ENCODE results near the gene NIM1K.
"Not testable (repeated sequence)": the region's sequence is repeated elsewhere in the genome, so short reads cannot be mapped to it uniquely, and the experiment has no call there.

The NIM1K gene

GRCh38 chr5:43251754-43252153 lies 59.7 kb downstream of the NIM1K start:
- H3K4me3 ChIP-seq (replicated peaks; ENCODE audit: low read depth, low read length), result no peak overlapping the region
- TF ChIP-seq CTCF (IDR thresholded peaks at IDR 0.05; ENCODE audit: low read depth, low read length, missing control alignments), result no peak
- no peak for DNase-seq (ENCODE audit: extremely low read depth, low read depth)

- DNase-seq (ENCODE audit: extremely low read depth, low read depth), result no peak
Observed at GRCh38 chr5:43255704-43256103, 63.7 kb downstream of the NIM1K start.

GRCh38 chr5:43256261-43256966 lies 64.4 kb downstream of the NIM1K start:
- no peak overlapping the region for H3K4me3 ChIP-seq (replicated peaks; ENCODE audit: low read depth, low read length)
- TF ChIP-seq CTCF (IDR thresholded peaks at IDR 0.05; ENCODE audit: low read depth, low read length, missing control alignments), result no peak
- DNase-seq (ENCODE audit: extremely low read depth, low read depth), result no peak

More at GRCh38 chr5:43255704-43256103, 63.7 kb downstream of the NIM1K start:
- no peak for TF ChIP-seq CTCF (IDR thresholded peaks at IDR 0.05; ENCODE audit: low read depth, low read length, missing control alignments)
- no peak overlapping the region for H3K4me3 ChIP-seq (replicated peaks; ENCODE audit: low read depth, low read length)

GRCh38 chr5:43258116-43258515 lies 66.1 kb downstream of the NIM1K start:
- no peak for DNase-seq (ENCODE audit: extremely low read depth, low read depth)
- TF ChIP-seq CTCF (IDR thresholded peaks at IDR 0.05; ENCODE audit: low read depth, low read length, missing control alignments), result no peak
- no peak overlapping the region for H3K4me3 ChIP-seq (replicated peaks; ENCODE audit: low read depth, low read length)

- DNase-seq (ENCODE audit: extremely low read depth, low read depth); H3K4me3 ChIP-seq (replicated peaks; ENCODE audit: low read depth, low read length): not testable (repeated sequence)
Observed at GRCh38 chr5:43262269-43262668, 70.2 kb downstream of the NIM1K start.

GRCh38 chr5:43268188-43268820 lies 76.3 kb downstream of the NIM1K start:
- no peak for TF ChIP-seq CTCF (IDR thresholded peaks at IDR 0.05; ENCODE audit: low read depth, low read length, missing control alignments)
- no peak for DNase-seq (ENCODE audit: extremely low read depth, low read depth)
- no peak overlapping the region for H3K4me3 ChIP-seq (replicated peaks; ENCODE audit: low read depth, low read length)

- DNase-seq (ENCODE audit: extremely low read depth, low read depth), result no peak
Observed at GRCh38 chr5:43270645-43271044, 78.6 kb downstream of the NIM1K start.

More at GRCh38 chr5:43270645-43271044, 78.6 kb downstream of the NIM1K start:
- no peak overlapping the region for H3K4me3 ChIP-seq (replicated peaks; ENCODE audit: low read depth, low read length)
- TF ChIP-seq CTCF (IDR thresholded peaks at IDR 0.05; ENCODE audit: low read depth, low read length, missing control alignments), result no peak

Measured in HFF-Myc (cell line).